NB4 (cell line): ENCODE data around the gene SLC2A9.

Experiments used
- DNase-seq: peaks from one replicate; pipeline ENCODE4 v3.0.0; 2010; ENCODE audit warnings: low read depth
- H3K4me3 ChIP-seq: one replicate; pipeline ENCODE4 v1.5.1; 2011; ENCODE audit warnings: mild to moderate bottlenecking, low read depth, low read length, moderate library complexity
- MYC ChIP-seq: IDR thresholded peaks from 2 replicates; pipeline ENCODE4 v1.6.1; 2011; ENCODE audit warnings: low read depth, low read length
- POLR2A ChIP-seq: IDR thresholded peaks from 2 replicates; pipeline ENCODE4 v1.6.1; 2011; ENCODE audit warnings: mild to moderate bottlenecking; ENCODE audit not compliant: insufficient read length; ENCODE audit errors: extremely low read depth
- TF ChIP-seq, protein P1 (sequence below): IDR thresholded peaks from 2 replicates; pipeline ENCODE4 v1.6.1; 2011; ENCODE audit warnings: low read depth, low read length
- TF ChIP-seq, protein P2 (sequence below): IDR thresholded peaks from one replicate; pipeline ENCODE4 v1.5.1; 2012; ENCODE audit warnings: low read depth, low read length

The SLC2A9 gene

DNA sequence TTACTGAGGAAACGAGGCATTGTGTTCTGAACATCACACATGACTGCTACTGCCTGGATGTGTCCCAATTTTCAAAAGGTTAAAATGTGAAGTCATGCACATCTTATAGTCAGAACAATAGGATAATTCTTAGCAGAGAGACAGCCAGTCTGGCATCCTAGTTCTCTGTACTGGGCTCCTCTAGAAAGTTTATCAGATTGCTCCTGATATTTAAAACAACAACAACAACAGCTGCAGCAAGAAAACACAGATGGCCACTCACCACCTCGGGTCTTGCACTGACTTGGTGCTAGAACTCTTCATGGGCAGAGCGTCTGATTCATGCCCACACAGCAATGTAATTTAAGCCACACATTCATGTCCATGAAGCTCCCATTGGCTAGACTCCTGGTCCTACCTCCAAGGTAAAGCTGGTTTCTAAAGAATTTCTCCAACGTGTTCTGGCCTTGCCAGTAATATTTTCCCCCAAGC lies 33.3 kb upstream of the SLC2A9 start:
- no peak for DNase-seq
- no peak for TF ChIP-seq MYC
- TF ChIP-seq, protein P1, sequence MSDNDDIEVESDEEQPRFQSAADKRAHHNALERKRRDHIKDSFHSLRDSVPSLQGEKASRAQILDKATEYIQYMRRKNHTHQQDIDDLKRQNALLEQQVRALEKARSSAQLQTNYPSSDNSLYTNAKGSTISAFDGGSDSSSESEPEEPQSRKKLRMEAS, result no peak
- no peak for TF ChIP-seq POLR2A
- TF ChIP-seq, protein P2, sequence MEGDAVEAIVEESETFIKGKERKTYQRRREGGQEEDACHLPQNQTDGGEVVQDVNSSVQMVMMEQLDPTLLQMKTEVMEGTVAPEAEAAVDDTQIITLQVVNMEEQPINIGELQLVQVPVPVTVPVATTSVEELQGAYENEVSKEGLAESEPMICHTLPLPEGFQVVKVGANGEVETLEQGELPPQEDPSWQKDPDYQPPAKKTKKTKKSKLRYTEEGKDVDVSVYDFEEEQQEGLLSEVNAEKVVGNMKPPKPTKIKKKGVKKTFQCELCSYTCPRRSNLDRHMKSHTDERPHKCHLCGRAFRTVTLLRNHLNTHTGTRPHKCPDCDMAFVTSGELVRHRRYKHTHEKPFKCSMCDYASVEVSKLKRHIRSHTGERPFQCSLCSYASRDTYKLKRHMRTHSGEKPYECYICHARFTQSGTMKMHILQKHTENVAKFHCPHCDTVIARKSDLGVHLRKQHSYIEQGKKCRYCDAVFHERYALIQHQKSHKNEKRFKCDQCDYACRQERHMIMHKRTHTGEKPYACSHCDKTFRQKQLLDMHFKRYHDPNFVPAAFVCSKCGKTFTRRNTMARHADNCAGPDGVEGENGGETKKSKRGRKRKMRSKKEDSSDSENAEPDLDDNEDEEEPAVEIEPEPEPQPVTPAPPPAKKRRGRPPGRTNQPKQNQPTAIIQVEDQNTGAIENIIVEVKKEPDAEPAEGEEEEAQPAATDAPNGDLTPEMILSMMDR, result no peak
- no peak overlapping the region for H3K4me3 ChIP-seq

DNA sequence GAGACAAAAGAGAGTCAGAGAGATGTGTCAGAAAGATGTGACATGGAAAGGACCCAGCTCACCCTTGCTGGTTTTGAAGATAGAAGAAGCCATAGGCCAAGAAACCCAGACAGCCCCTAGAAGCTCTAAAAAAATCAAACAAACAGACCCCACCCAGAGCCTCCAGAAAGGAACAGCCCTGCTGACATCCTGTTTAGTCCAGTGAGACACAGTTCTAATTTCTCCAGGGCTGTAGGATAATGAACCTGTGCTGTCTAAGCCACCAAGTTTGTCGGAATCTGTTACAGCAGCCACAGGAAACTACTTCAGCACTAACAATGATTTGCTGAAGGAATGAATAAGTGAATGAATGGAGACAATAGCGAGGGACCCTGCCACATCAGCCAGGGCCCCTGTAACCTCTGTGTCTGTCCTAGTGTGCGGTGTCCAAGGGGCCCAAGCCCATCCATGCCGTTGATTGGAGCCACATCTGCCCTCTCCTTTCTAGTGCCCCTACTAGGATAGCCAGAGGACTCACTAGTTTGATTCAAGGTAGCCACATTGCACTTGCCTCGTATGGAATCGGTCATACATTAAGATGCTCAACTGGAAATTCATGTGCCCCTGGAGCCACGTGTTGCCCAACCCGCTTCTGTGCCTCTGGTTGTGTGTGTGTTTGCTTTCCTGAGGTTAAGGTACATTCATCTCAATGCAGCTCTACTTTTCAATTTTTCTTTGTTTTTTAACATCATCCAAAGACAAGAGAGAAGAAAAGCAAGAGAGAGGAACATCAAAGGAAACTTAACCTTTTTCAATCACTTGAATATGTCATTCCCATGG lies 32.5 kb upstream of the SLC2A9 start:
- no peak overlapping the region for H3K4me3 ChIP-seq
- no peak for DNase-seq
- TF ChIP-seq, protein P1, result no peak
- TF ChIP-seq POLR2A (no peak), MYC (no peak)
- TF ChIP-seq, protein P2, result no peak

GRCh38 chr4:10051517-10052135 lies 30.3 kb upstream of the SLC2A9 start:
- DNase-seq, result no peak
- no peak overlapping the region for H3K4me3 ChIP-seq
- no peak for TF ChIP-seq MYC
- no peak for TF ChIP-seq POLR2A
- TF ChIP-seq, protein P1, result no peak
- TF ChIP-seq, protein P2, result no peak

GRCh38 chr4:10050721-10051120 lies 29.4 kb upstream of the SLC2A9 start:
- TF ChIP-seq POLR2A (no peak), MYC (no peak)
- TF ChIP-seq, protein P2, result no peak
- TF ChIP-seq, protein P1, result no peak
- DNase-seq, result no peak
- H3K4me3 ChIP-seq, result no peak overlapping the region

GRCh38 chr4:10050261-10050661 lies 29.0 kb upstream of the SLC2A9 start:
- TF ChIP-seq, protein P1, result no peak
- no peak for TF ChIP-seq MYC
- TF ChIP-seq, protein P2, result no peak
- TF ChIP-seq POLR2A, result no peak
- DNase-seq, result no peak
- H3K4me3 ChIP-seq, result no peak overlapping the region
